ENCODE measurements around the gene VAX1. TPM values are rescaled to one million over a fixed set of nuclear protein-coding genes. Genes with fewer than 3 reads are reported as not detected.
"Not testable (repeated sequence)": the region's sequence is repeated elsewhere in the genome, so short reads cannot be mapped to it uniquely, and the experiment has no call there.

Gene VAX1
- total and polyA plus RNA-seq, 9 donors = not detected

GRCh38 chr10:117112220-117112619, 25.9 kb downstream of the VAX1 start:
- H3K27ac ChIP-seq (ENCODE audit: low read length) = no peak overlapping the region
- no peak for DNase-seq
- H3K4me3 ChIP-seq (ENCODE audit: low read length) = no peak overlapping the region
- no peaks in the 10 kb centered on the region for H3K4me1 ChIP-seq (ENCODE audit: control insufficient read depth, insufficient read depth, low read length)
- no peaks in the 10 kb centered on the region for H3K36me3 ChIP-seq (ENCODE audit: control insufficient read depth, insufficient read depth, low read length)
- peaks cover 5% of the 10 kb centered on the region for H3K27me3 ChIP-seq (ENCODE audit: control insufficient read depth, insufficient read depth, low read length)
- H3K9me3 ChIP-seq (replicated peaks; ENCODE audit: control insufficient read depth, low read depth, low read length) = no peaks in the 10 kb centered on the region
- no CpG with 5 or more reads among the region's 1 CpG for WGBS (ENCODE audit: insufficient coverage)

- no peak overlapping the region for H3K27ac ChIP-seq (ENCODE audit: low read length)
- H3K4me3 ChIP-seq (ENCODE audit: low read length) = no peak overlapping the region
- no CpG with 5 or more reads among the region's 4 CpGs for WGBS (ENCODE audit: insufficient coverage)
- H3K27me3 ChIP-seq (ENCODE audit: control insufficient read depth, insufficient read depth, low read length) = no peaks in the 10 kb centered on the region
- H3K9me3 ChIP-seq (replicated peaks; ENCODE audit: control insufficient read depth, low read depth, low read length) = no peaks in the 10 kb centered on the region
- no peaks in the 10 kb centered on the region for H3K36me3 ChIP-seq (ENCODE audit: control insufficient read depth, insufficient read depth, low read length)
- no peaks in the 10 kb centered on the region for H3K4me1 ChIP-seq (ENCODE audit: control insufficient read depth, insufficient read depth, low read length)
- no peak for DNase-seq
Observed at GRCh38 chr10:117107238-117107637, 30.8 kb downstream of the VAX1 start.

- peaks cover 2% of the 10 kb centered on the region for H3K27me3 ChIP-seq (ENCODE audit: control insufficient read depth, insufficient read depth, low read length)
- H3K4me1 ChIP-seq (ENCODE audit: control insufficient read depth, insufficient read depth, low read length) = no peaks in the 10 kb centered on the region
- no peak overlapping the region for H3K4me3 ChIP-seq (ENCODE audit: low read length)
- H3K27ac ChIP-seq (ENCODE audit: low read length) = no peak overlapping the region
- DNase-seq = no peak
- H3K9me3 ChIP-seq (replicated peaks; ENCODE audit: control insufficient read depth, low read depth, low read length) = no peaks in the 10 kb centered on the region
- H3K36me3 ChIP-seq (ENCODE audit: control insufficient read depth, insufficient read depth, low read length) = no peaks in the 10 kb centered on the region
- WGBS (ENCODE audit: insufficient coverage) = no CpG with 5 or more reads among the region's 9 CpGs
Observed at GRCh38 chr10:117096599-117097201, 41.4 kb downstream of the VAX1 start.

- Histone ChIP-seq H3K27me3 (ENCODE audit: control insufficient read depth, insufficient read depth, low read length) (peaks cover 2% of the 10 kb centered on the region), H3K36me3 (ENCODE audit: control insufficient read depth, insufficient read depth, low read length) (no peaks in the 10 kb centered on the region), H3K4me3 (ENCODE audit: low read length) (no peak overlapping the region), H3K9me3 (replicated peaks; ENCODE audit: control insufficient read depth, low read depth, low read length) (no peaks in the 10 kb centered on the region), H3K27ac (ENCODE audit: low read length) (no peak overlapping the region), H3K4me1 (ENCODE audit: control insufficient read depth, insufficient read depth, low read length) (no peaks in the 10 kb centered on the region)
- DNase-seq = no peak
- 48% methylated on average over 7 of the region's 9 CpGs for WGBS (ENCODE audit: insufficient coverage)
Observed at GRCh38 chr10:117094856-117095255, 43.2 kb downstream of the VAX1 start.

- Histone ChIP-seq H3K4me1 (ENCODE audit: control insufficient read depth, insufficient read depth, low read length) (no peaks in the 10 kb centered on the region), H3K36me3 (ENCODE audit: control insufficient read depth, insufficient read depth, low read length) (no peaks in the 10 kb centered on the region), H3K27me3 (ENCODE audit: control insufficient read depth, insufficient read depth, low read length) (peaks cover 2% of the 10 kb centered on the region), H3K9me3 (replicated peaks; ENCODE audit: control insufficient read depth, low read depth, low read length) (no peaks in the 10 kb centered on the region), H3K4me3 (ENCODE audit: low read length) (no peak overlapping the region), H3K27ac (ENCODE audit: low read length) (no peak overlapping the region)
- WGBS (ENCODE audit: insufficient coverage) = 85% methylated on average over 3 of the region's 6 CpGs
- no peak for DNase-seq
Observed at GRCh38 chr10:117092386-117092785, 45.7 kb downstream of the VAX1 start.

- H3K9me3 ChIP-seq (replicated peaks; ENCODE audit: control insufficient read depth, low read depth, low read length) = no peaks in the 10 kb centered on the region
- WGBS (ENCODE audit: insufficient coverage) = no CpG with 5 or more reads among the region's 4 CpGs
- H3K4me1 ChIP-seq (ENCODE audit: control insufficient read depth, insufficient read depth, low read length) = no peaks in the 10 kb centered on the region
- no peaks in the 10 kb centered on the region for H3K36me3 ChIP-seq (ENCODE audit: control insufficient read depth, insufficient read depth, low read length)
- no peak for DNase-seq
- no peak overlapping the region for H3K27ac ChIP-seq (ENCODE audit: low read length)
- no peaks in the 10 kb centered on the region for H3K27me3 ChIP-seq (ENCODE audit: control insufficient read depth, insufficient read depth, low read length)
- H3K4me3 ChIP-seq (ENCODE audit: low read length) = no peak overlapping the region
Observed at GRCh38 chr10:117090834-117091233, 47.2 kb downstream of the VAX1 start.

GRCh38 chr10:117087521-117087920, 50.5 kb downstream of the VAX1 start:
- Histone ChIP-seq H3K9me3 (replicated peaks; ENCODE audit: control insufficient read depth, low read depth, low read length) (no peaks in the 10 kb centered on the region), H3K27ac (ENCODE audit: low read length) (no peak overlapping the region), H3K27me3 (ENCODE audit: control insufficient read depth, insufficient read depth, low read length) (no peaks in the 10 kb centered on the region), H3K4me1 (ENCODE audit: control insufficient read depth, insufficient read depth, low read length) (no peaks in the 10 kb centered on the region), H3K36me3 (ENCODE audit: control insufficient read depth, insufficient read depth, low read length) (no peaks in the 10 kb centered on the region), H3K4me3 (ENCODE audit: low read length) (no peak overlapping the region)
- DNase-seq = no peak
- WGBS (ENCODE audit: insufficient coverage) = no CpG with 5 or more reads among the region's 3 CpGs

- Histone ChIP-seq H3K36me3 (ENCODE audit: control insufficient read depth, insufficient read depth, low read length) (no peaks in the 10 kb centered on the region), H3K4me3 (ENCODE audit: low read length) (no peak overlapping the region), H3K27ac (ENCODE audit: low read length) (no peak overlapping the region), H3K27me3 (ENCODE audit: control insufficient read depth, insufficient read depth, low read length) (no peaks in the 10 kb centered on the region), H3K4me1 (ENCODE audit: control insufficient read depth, insufficient read depth, low read length) (no peaks in the 10 kb centered on the region), H3K9me3 (replicated peaks; ENCODE audit: control insufficient read depth, low read depth, low read length) (no peaks in the 10 kb centered on the region)
- no CpG with 5 or more reads among the region's 3 CpGs for WGBS (ENCODE audit: insufficient coverage)
- DNase-seq = no peak
Observed at GRCh38 chr10:117086546-117086945, 51.5 kb downstream of the VAX1 start.

GRCh38 chr10:117084421-117085246, 53.4 kb downstream of the VAX1 start:
- not testable (repeated sequence) for H3K27ac ChIP-seq (ENCODE audit: low read length); H3K27me3 ChIP-seq (ENCODE audit: control insufficient read depth, insufficient read depth, low read length); DNase-seq; H3K9me3 ChIP-seq (replicated peaks; ENCODE audit: control insufficient read depth, low read depth, low read length); H3K36me3 ChIP-seq (ENCODE audit: control insufficient read depth, insufficient read depth, low read length); H3K4me3 ChIP-seq (ENCODE audit: low read length); H3K4me1 ChIP-seq (ENCODE audit: control insufficient read depth, insufficient read depth, low read length)
- WGBS (ENCODE audit: insufficient coverage) = 93% methylated on average over 15 of the region's 31 CpGs
